Measurements from ENCODE around the gene LDB2.

Gene LDB2

DNA sequence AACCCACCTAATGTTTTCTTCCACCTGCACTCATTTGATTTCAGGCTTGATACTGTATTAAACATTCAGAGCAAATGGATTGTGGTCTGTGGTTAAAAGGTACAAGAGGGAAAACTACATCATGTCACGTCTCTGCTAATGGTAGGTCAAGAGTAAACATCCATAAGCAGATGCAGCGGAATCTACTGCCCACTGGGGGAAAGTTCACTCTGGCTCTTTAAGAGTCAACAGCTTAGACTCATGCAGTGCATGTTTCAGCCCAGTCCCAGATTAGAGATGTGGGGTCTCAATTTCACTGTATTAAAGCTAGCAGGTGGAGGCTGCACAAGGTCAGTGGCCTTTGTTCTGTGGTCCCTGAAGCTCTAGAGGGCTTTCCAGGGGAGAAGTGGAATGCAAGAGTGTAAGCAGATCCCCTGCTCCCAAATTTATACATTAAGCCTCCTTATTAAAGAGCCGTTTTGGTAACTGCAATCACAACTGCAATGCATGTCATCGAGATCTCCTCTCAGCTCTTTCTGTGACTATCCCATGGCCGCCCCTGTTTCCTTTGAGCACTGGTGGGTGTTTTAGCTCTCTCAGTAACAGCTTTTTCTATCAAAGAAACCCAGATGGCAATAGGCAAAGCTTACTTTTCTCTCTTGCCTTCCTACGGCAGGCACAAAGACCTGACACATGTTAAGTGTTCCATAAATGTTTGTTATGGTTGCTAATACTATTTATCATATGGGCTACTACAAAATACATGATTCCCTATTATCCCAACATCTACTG, 53.4 kb downstream of the LDB2 start:
- no peak for DNase-seq (ENCODE audit: low read depth in 3 of 3, low spot score in 1 of 3)

DNA sequence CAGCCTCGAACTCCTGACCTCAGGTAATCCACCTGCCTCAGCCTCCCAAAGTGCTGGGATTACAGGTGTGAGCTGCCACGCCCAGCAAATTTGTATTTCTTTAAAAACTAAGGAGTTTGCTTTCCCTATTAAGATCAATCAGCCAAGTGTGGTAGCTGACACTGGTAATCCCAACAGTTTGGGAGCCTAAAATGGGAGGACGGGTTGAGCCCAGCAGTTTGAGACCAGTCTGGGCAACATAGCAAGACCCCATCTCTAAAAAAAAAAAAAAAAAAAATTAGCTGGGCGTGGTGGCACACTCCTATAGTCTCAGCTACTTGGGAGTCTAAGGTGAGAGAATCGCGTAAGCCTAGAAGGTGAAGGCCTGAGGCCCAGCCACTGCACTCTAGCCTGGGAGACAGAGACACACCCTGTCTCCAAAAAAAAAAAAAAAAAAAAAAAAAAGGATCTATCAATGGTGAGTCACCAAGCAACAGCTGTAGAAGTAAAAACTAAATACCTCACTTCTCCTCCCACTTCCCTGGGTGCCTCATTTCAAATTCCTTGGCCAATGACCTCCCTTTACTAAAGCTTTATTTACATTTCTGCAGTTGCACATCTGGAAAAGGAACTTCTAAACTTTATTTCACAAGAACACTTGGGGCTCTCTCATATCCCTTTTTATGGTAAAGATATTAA, 54.5 kb downstream of the LDB2 start:
- no peak for DNase-seq (ENCODE audit: low read depth in 3 of 3, low spot score in 1 of 3)

DNA sequence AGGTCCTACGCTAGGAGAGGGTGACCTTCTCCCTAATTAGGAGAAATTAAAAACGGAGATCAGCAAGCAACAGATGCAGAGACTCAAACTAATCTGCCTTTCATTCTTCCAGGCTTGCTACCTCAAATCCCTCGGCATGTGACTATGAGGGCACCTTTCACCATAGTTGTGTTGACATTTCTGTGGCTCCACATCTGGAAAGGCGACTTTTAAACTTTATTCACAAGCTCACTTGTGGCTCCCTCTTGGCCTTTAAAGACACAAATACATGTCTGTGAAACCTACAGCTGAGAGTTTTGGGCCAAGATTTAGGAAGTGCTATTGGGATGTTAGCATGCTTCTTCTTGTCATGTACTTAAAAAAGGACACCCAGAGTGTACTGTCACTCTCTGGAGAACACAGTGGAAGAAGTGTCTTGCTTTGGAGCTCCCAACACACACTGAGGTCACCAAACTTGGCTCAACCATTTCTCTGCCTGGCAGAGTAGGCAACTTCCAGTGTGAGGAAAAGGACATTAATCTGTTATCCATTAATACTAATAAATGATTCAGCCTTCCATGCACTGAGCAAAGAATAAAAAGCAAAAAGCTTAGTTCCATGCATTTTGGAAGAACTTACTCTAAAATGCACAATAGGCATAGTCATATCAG, 60.1 kb downstream of the LDB2 start:
- no peak for DNase-seq (ENCODE audit: low read depth in 3 of 3, low spot score in 1 of 3)

DNA sequence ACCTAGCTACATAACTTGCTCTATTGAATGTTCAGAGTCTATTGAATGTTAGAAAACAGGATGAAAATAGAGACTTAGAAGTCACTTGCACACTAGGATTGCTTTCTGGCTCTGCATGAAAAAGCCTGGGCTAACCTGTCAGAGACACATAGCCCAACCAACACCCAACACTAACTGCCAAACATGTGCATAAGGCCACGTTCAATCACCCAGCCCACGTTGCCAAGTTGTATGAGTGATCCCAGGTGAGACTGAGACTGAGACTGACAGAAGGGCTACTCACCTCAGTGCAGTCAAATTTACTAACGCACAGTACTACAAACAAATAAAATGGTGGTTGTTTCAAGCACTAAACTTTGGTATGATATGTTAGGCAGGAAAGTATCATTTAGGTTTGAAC, 61.0 kb downstream of the LDB2 start:
- DNase-seq (ENCODE audit: low read depth in 3 of 3, low spot score in 1 of 3) = no peak

DNA sequence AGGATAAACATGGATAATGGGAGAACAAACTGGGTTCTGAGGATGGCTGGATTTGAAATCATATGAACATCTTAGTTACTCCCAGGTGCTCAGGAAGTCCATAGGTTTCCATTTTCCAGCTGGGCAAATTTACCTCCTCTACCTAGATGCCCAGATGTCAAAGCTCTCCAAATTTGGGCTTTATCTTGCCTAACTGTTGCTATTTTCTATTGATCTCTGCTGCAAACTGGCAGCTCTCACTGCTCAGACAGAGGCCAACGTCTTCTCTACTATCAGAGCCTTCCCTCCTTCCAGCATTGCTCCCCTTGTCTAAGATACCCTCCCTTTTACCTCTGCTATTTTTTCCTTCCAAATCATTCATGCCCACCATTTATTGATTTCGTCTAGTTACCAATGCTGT, 62.1 kb downstream of the LDB2 start:
- DNase-seq (ENCODE audit: low read depth in 3 of 3, low spot score in 1 of 3) = no peak

DNA sequence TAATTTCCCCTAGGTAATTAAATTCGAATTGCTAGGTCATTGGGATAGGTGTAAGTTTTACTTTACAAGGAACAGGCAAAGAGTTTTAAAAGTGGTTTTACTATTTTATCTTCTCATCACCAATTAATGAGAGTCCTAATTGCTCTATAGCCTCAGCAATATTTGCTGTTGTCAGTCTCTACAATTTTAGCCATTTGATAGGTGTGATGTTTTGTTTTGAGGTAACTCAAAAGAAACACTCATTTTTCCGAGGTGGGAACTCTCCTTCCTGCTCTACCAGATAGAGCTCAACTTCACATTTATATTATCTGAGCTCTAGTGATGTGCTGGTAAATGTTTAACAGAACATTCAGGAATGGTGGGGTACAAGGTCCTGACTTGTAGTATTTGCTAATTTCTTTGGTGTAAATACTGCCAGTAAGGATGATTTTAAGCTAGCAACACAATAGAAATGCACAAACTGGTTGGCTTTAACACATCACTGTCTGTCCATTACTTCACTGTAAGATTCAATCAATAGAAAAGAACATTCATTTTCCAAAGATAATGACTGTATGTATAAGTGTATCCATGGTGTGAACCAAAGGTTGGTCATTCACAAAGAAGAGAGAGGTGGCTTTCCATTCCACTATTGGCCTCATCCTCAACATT, 62.7 kb downstream of the LDB2 start:
- no peak for DNase-seq (ENCODE audit: low read depth in 3 of 3, low spot score in 1 of 3)

DNA sequence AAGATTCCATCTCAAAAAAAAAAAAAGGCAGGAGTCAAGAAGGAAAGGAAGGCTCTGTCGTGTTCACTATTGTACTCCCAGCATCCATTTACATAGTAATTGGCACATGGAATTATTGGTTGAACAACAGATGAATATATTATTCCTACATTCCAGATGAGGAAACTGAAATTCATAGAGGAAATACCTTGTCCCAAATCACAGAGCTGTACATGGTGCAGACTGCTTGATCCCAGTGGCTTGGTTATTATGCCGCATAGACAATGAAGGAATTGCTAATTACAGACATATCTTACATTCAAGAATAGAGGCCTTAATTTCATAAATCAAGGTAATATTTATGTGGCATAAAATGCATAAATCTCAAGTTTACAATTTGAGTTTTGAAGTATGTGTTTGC, 63.6 kb downstream of the LDB2 start:
- DNase-seq (ENCODE audit: low read depth in 3 of 3, low spot score in 1 of 3) = no peak

DNA sequence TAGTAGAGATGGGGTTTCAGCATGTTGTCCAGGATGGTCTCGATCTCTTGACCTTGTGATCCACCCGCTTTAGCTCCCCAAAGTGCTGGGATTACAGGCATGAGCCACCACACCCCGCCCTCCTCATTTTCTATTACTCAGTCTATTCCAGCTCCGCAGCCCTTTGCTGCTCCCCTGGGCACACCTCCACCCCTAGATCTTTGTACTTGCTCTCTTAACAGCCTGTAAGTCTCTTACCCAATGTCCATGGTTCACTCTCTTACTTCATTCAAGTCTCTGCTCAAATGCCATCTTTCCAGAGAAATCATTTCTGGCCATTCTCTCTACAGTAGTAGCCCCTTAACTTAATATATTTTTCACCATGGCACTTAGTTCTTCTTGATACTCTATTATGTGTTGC, 64.7 kb downstream of the LDB2 start:
- DNase-seq (ENCODE audit: low read depth in 3 of 3, low spot score in 1 of 3) = no peak

DNA sequence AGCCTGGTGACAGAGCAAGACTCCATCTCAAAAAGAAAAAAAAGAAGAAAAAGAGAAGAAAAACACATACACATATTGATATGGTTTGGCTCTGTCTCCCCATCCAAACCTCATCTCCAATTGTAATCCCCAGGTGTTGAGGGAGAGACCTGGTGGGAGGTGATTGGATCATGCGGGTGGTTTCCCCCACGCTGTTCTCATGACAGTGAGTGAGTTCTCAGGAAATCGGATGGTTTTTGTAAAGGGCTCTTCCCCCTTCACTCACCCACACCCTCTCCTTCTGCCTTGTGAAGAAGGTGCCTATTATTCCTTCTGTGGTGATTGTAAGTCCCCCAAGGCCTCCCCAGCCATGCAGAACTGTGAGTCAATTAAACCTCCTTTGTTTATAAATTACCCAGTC, 68.4 kb downstream of the LDB2 start:
- DNase-seq (ENCODE audit: low read depth in 3 of 3, low spot score in 1 of 3) = no peak

DNA sequence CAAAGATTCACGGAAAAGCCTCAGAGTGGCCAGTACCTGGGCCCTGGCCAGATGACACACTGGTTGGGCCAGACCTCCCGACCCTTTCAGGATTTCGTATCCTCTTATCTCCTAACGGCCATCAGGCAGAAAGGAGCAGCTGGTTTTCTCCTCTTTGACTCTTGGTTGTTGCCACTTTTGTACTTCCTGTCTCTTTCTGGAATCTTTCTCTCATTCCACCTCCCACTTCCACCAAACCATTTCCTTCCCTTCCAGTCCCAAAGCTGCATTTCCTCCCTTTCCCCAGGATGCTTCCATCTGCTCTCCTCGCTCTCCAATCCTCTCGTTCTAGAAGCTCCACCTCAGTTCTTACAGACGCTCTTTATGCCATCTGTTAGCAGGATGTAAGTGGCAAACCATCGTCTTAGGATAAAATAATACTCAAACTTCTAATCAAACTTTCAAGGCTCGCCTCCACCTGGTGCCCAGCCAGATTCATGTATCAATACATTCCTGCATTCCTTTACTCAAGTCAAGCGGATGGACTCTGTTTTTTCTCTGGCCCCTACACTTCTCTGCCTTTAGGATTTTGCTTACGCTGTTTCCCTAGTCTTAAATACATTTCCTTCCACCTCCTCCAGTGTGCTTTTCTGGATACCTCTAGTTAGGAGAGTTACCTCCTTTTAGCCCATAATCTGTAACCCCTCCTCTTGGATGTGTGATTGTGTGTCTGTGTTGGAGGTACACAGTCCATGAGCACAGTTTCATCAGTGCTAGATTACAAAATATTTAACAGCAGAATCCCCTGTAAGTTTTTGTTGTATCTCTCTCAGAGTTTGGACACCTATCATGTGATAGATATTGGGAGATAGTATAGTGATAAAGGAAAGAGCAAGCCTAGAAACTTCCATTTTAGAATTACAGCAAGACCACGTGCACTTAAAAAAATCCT, 70.4 kb downstream of the LDB2 start:
- DNase-seq (ENCODE audit: low read depth in 3 of 3, low spot score in 1 of 3) = no peak

DNA sequence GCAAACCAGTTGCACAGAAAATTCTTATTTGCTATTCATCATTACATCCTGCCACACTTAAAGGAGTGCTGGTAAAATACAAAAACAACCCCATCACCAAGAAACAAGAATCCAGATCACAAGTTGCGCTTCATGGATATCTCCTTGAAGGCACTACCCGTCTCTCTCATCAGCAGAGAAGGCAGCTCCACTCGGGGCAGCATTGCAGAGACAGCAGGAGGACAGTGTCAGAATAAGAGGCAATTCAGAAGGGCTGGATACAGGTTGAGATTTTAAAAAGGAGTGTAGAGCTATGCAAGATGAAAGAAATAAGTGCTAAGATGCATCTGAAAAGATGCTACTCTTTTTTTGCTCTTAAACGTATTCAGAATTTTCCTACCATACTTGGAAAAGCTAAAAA, 71.4 kb downstream of the LDB2 start:
- DNase-seq (ENCODE audit: low read depth in 3 of 3, low spot score in 1 of 3) = no peak

DNA sequence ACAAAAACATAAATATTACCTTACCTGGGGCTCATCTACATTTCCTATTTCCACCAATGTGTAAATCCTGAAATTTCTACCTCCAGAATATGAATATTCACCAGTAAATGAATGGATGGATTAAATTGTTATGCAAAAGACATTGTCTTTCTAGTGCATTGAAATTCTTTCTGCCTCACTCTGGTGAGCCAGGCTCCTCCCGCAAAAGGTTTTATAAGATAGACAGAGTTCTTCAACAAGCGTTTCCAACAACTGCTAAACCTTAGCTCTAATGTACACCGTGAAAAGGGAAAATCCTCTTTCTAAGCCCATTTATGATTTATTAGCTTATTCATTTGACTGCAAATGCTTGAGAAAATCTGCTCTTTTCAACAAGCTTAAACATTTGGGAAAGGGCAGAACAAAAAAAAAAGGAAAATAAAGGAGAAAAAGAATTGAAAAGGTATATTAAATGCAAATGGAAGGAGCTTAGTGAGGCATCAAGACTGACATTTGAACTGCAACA, 72.0 kb downstream of the LDB2 start:
- no peak for DNase-seq (ENCODE audit: low read depth in 3 of 3, low spot score in 1 of 3)

DNA sequence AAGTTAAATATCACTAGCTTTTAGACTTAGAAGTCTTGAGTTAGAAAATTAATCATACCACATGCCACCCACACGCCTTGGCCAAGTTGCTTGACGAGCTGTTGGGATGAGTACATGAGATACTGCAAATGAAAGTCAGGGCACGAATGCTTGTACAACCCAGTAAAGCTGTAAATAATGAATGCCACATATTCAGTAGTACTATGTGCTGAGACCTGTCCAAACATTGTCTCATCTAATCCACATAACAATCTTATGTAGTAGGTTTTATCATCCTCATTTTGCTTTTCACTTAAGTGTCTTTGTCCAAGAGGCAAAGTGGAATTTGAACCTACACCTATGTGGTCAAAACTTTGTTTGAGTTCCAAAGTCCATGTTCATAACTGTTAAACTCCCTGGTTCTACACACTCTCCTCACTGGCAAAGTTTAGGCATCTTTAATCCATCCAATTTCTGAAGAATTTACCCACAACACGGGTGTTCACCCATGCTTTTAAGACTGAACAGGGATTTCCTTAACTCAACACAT, 74.1 kb downstream of the LDB2 start:
- DNase-seq (ENCODE audit: low read depth in 3 of 3, low spot score in 1 of 3) = no peak

DNA sequence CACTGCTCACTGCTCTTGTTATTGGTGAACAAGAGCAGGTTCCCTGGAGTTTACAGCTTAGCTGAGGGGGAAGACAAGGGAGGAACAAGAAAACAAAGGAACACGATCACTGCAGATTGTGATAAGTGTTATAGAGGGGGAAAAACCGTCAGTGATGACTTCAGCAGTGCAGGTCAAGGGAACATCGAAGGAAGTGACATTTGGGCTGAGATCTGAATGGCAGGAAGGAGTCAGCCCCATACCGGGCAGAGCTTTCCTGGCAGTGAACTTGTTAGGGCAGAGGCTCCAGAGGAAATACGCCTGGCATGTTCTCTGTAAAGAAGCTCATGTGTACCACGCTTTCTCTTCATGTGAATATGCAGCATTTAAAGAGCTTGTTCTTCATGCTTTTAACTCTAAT, 78.1 kb downstream of the LDB2 start:
- DNase-seq (ENCODE audit: low read depth in 3 of 3, low spot score in 1 of 3) = no peak

DNA sequence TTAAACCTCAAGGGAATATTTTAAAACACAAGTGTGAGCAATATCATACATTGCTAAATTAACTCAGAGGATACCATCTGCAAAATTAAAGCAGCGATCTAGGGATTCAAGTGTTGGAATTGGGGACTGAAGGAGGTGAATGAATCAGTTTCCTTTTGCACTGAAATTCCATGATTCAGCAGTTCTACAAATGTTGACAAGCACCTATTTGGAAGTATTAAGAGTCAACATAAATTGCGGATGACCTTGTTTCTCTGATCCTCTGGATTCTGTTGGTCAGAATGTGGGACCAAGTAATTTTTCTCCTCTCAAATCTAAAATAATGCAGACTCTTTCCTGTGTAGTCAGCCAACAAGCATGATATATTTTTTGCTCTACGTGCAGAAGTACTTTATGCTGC, 78.8 kb downstream of the LDB2 start:
- DNase-seq (ENCODE audit: low read depth in 3 of 3, low spot score in 1 of 3) = no peak

DNA sequence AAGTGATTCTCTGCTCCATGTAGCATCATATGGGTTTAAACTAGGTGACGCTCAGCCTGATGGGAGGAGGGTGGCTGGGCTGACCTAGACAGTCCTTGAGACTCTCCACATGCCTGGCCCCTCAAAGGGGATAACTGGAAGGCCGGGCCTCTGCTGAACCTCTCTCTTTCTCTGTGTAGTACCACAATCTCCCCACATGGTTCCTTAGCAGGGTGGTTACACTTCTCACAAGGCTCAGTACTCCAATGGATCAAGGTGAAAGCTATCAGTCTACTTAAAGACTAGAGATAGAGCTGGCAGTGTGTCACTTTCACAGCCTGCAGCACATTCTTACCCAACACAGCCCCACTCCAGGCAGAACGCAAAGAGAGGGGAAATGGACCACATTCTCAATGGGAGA, 80.4 kb downstream of the LDB2 start:
- no peak for DNase-seq (ENCODE audit: low read depth in 3 of 3, low spot score in 1 of 3)

DNA sequence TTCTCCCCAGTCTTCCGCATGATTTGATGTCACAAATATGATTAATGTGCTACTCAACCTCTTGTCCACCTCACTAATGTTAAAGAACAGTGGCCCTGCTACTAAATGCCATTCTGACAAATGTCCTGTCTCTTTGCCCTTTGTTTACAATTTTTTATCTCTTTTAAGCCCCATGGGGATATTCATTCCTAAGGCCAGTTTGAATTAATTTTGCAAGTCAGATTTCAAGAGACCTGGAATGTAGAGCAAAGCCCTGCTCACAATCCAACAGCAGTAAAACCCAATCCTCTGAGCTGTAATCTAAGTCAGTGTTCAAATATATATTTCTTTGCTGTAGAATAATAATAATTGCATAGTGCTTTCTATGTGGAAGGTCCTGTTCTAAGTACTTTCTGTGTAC, 81.2 kb downstream of the LDB2 start:
- DNase-seq (ENCODE audit: low read depth in 3 of 3, low spot score in 1 of 3) = no peak

DNA sequence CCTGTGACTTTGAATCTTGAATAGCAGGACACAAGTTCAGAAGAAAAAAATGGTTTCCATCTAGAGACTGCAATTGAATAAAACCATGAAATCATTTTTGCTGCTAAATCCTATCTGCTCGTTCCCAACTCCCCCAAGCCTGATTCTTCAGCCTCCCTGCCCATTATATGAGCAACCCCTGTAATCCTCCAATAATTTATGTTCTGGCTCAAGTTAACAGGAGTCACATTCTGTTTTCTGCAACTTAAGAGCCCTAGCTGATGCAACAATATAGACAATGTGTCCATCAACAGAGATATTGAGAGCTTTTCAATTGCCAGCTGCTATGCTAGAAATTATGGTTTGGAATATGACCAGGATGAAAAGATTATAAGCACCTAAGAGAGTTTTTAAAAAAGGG, 84.1 kb downstream of the LDB2 start:
- no peak for DNase-seq (ENCODE audit: low read depth in 3 of 3, low spot score in 1 of 3)

DNA sequence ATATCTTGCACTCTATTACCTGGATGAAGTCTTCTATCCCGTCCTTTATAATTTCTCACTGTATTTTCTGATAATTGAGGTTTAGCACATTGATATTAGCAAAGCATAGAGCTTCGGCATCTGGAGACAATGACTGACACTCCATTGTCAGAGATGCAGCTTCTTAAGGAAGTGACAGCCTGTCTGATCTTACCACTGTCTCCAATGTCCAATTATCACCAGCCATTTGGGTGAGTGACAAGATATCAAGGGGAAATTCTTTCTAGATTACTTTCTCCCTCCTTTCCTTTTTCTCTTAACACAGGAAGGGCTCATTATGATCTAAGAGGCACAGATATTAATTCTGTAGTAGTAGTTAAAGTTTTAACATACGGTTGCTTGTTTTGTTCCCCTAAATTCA, 86.4 kb downstream of the LDB2 start:
- DNase-seq (ENCODE audit: low read depth in 3 of 3, low spot score in 1 of 3) = no peak

DNA sequence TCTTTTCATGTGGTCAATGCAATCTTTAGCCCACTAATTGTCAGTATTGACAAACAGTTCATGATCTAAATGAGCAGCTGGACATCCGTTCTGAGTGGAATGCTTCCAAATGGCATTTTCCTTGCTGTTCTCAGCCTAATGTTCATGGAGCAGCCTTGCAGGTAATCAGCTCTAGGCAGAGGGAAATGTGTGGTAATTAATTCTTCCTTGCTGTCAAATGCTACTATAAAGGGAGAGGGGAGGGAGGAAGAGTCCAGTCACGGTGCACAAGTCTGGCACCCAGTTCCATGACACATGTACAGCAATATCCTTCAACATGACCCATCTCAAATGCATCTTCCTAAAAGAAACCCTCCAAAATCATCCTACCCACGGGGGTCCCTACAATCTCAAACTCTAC, 88.5 kb downstream of the LDB2 start:
- DNase-seq (ENCODE audit: low read depth in 3 of 3, low spot score in 1 of 3) = no peak

DNA sequence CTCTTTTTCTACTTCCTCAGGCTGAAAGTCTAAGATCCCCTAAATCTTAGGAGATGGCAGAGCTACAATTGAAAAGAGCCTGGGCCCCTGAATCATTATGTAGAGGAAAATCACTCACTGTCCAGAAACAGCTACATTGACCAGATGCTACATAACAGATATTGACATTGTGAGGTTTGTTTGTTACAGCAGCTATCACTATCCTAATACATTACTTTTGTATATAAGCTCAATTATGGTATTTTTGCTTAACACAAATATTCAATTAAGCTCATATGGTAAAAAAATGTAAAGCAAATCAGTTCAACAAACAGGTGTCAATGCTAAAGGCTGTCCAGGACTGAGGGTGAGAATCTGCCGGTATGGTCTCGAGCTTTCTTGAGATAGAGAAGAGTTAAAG, 89.4 kb downstream of the LDB2 start:
- no peak for DNase-seq (ENCODE audit: low read depth in 3 of 3, low spot score in 1 of 3)

All from stimulated activated CD4-positive, alpha-beta T cell treated with anti-CD3 and anti-CD28 coated beads, TNF-alpha, amount 100 ng/mL, for 1 hour (primary cell).